B cell (primary cell): ENCODE results near the gene CCR4. TPM values are rescaled to one million over a fixed set of nuclear protein-coding genes. Genes with fewer than 3 reads are reported as not detected.

Experiments used
- ATAC-seq: fragments of 200-7000 bp; cut with Tn5 transposase; one replicate; pipeline ENCODE4 v1.10.0; 2021; ENCODE audit warnings: low read depth, mild to moderate bottlenecking, moderate number of reproducible peaks, moderate library complexity
- CTCF ChIA-PET: fragments of 350-600 bp; sonication (Branson Sonifier 250); formaldehyde crosslinking; loops from one replicate; lab custom pipeline; 2021; ENCODE audit warnings: antibody characterized with exemption, inconsistent platforms; lab: Charles Lee
- POLR2A ChIA-PET: fragments of 350-600 bp; sonication (Branson Sonifier 250); formaldehyde crosslinking; loops from one replicate; lab custom pipeline; 2021; ENCODE audit warnings: antibody characterized with exemption; lab: Charles Lee
- DNase-seq: peaks from one replicate; pipeline ENCODE4 v3.0.0; 2013
- H2AFZ ChIP-seq: 2 replicates; pipeline ENCODE4 v1.6.1; 2012; ENCODE audit warnings: mild to moderate bottlenecking, low read depth, low read length; ENCODE audit not compliant: insufficient read depth, poor library complexity, severe bottlenecking
- H3K27ac ChIP-seq, 2 donors: 1 replicate in 1 of 2; 2 replicates in 1 of 2; pipeline ENCODE4 v1.5.1; 2012 to 2013; ENCODE audit warnings: low read length in 2 of 2, mild to moderate bottlenecking in 2 of 2, moderate library complexity in 1 of 2
- H3K27me3 ChIP-seq, 4 experiments: fragments of 200-600 bp in 1 of 4; sonication (generic) in 1 of 4; replicated peaks in 1 of 4; 1 replicate in 2 of 4; 2 replicates in 2 of 4; pipeline versions ENCODE4 v1.6.1 to v1.7.0; 2013 to 2016; ENCODE audit warnings: low read length in 3 of 4, mild to moderate bottlenecking in 2 of 4, mixed read lengths in 1 of 4, moderate library complexity in 1 of 4; ENCODE audit not compliant: insufficient read depth in 4 of 4, control insufficient read depth in 3 of 4; ENCODE audit errors: control extremely low read depth in 1 of 4
- H3K36me3 ChIP-seq, 2 experiments: replicated peaks in 1 of 2; 1 replicate in 1 of 2; 2 replicates in 1 of 2; pipeline versions ENCODE4 v1.6.1 to v1.7.1; 2013; ENCODE audit warnings: low read length in 1 of 2; ENCODE audit not compliant: insufficient read depth in 2 of 2, control insufficient read depth in 1 of 2; ENCODE audit errors: control extremely low read depth in 1 of 2, extremely low read depth in 1 of 2
- H3K4me1 ChIP-seq, 2 donors: fragments of 200-600 bp in 1 of 2; sonication (generic) in 1 of 2; 1 replicate in 1 of 2; 2 replicates in 1 of 2; pipeline versions ENCODE4 v1.5.1 to v1.6.1; 2013 to 2017; ENCODE audit warnings: low read length in 2 of 2; ENCODE audit not compliant: control insufficient read depth in 2 of 2, insufficient read depth in 2 of 2
- H3K4me2 ChIP-seq: replicated peaks from 2 replicates; pipeline ENCODE3; 2012; ENCODE audit warnings: mild to moderate bottlenecking, low read depth, low read length; ENCODE audit not compliant: poor library complexity, severe bottlenecking
- H3K4me3 ChIP-seq, 5 experiments: fragments of 200-600 bp in 1 of 5; sonication (generic) in 1 of 5; 1 replicate in 3 of 5; 2 replicates in 2 of 5; pipeline versions ENCODE4 v1.5.1 to v1.7.0; 2011 to 2016; ENCODE audit warnings: low read length in 4 of 5, mild to moderate bottlenecking in 4 of 5, low read depth in 2 of 5, control low read depth in 1 of 5, moderate library complexity in 1 of 5; ENCODE audit not compliant: insufficient read depth in 1 of 5; ENCODE audit errors: control extremely low read depth in 1 of 5, extremely low read depth in 1 of 5
- H3K79me2 ChIP-seq: fragments of 200-600 bp; sonication (generic); one replicate; pipeline ENCODE4 v1.6.0; 2016; ENCODE audit warnings: low read length; ENCODE audit not compliant: control insufficient read depth, insufficient read depth
- H3K9ac ChIP-seq: fragments of 200-600 bp; sonication (generic); 2 replicates; pipeline ENCODE4 v1.6.1; 2017; ENCODE audit warnings: mild to moderate bottlenecking, low read length, moderate library complexity
- H3K9me3 ChIP-seq, 3 donors: one replicate each; pipeline versions ENCODE4 v1.6.1 to v1.7.1; 2013; ENCODE audit warnings: low read length in 2 of 3; ENCODE audit not compliant: control insufficient read depth in 2 of 3, insufficient read depth in 1 of 3; ENCODE audit errors: control extremely low read depth in 1 of 3
- H4K20me1 ChIP-seq: 2 replicates; pipeline ENCODE4 v1.6.0; 2012; ENCODE audit warnings: mild to moderate bottlenecking, low read length; ENCODE audit not compliant: insufficient read depth, control insufficient read depth, poor library complexity, severe bottlenecking
- H3K27ac Mint-ChIP-seq: one replicate; pipeline ENCODE4 v1.8.0; 2021; ENCODE audit warnings: mixed read lengths
- H3K27me3 Mint-ChIP-seq: one replicate; pipeline ENCODE4 v1.8.0; 2021; ENCODE audit warnings: mixed read lengths
- H3K4me1 Mint-ChIP-seq: one replicate; pipeline ENCODE4 v1.8.0; 2021; ENCODE audit warnings: mixed read lengths
- H3K4me3 Mint-ChIP-seq: one replicate; pipeline ENCODE4 v1.8.0; 2021; ENCODE audit warnings: mixed read lengths
- H3K9me3 Mint-ChIP-seq: one replicate; pipeline ENCODE4 v1.8.0; 2022; ENCODE audit warnings: mixed read lengths; ENCODE audit not compliant: insufficient read depth
- EZH2 ChIP-seq: IDR thresholded peaks from 2 replicates; pipeline ENCODE4 v1.6.1; 2012; ENCODE audit warnings: borderline replicate concordance, low read depth, mild to moderate bottlenecking, moderate library complexity, low read length; ENCODE audit not compliant: insufficient read depth, poor library complexity, severe bottlenecking
- WGBS: methylation state at CpG from one replicate; pipeline ENCODE4 v1.1.5; 2013; ENCODE audit warnings: missing lambda C conversion rate; ENCODE audit not compliant: insufficient coverage; 5-methylcytosine and 5-hydroxymethylcytosine counted together
- intact Hi-C: fragments of 100-400 bp; cut with micrococcal nuclease; formaldehyde crosslinking; loops from one replicate; pipeline ENCODE4 v1.10.0; 2022
- polyA plus RNA-seq: library from polyadenylated mRNA; depleted of rRNA; stranded (reverse); fragments of >200 nt; gene quantifications from 2 replicates; pipeline ENCODE4 v1.2.3, GENCODE V29; 2012
- total RNA-seq, 2 donors: library from RNA; stranded (reverse); fragments of 120-200 nt in 1 of 2; gene quantifications; 1 replicate in 1 of 2; 2 replicates in 1 of 2; pipeline versions ENCODE4 v1.2.3 to v1.2.4, GENCODE V29; 2013 to 2022
- TF ChIP-seq, protein P1 (sequence below): fragments of 200-600 bp; IDR thresholded peaks from one replicate; pipeline ENCODE4 v1.8.0; 2022; ENCODE audit warnings: antibody characterized with exemption, mild to moderate bottlenecking

The CCR4 gene
- total and polyA plus RNA-seq, 2 donors (not counting 1 experiment from before 2014, with no cell fraction given), result 0.04 to 0.12 TPM

DNA sequence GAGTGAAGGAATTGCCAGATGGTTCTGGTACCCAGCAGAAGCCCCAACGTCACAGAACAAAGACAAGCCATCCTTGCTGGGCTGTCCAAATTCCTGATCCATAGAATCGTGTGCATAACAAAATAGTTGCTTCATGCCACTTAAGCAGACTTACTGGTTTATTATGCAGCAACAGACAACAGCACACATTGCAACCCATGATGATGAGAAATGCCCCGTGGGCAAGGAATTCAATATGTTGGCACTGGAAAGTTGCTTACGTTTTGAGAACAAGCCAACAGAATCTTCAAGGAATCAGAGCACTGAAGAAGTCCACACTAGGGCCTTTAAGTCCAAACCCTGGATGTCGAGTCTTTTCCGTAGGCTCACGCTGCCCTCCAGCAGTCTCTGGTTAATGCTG lies 40.3 kb downstream of the CCR4 start:
- Histone ChIP-seq H3K27ac (no peak overlapping the region), H3K36me3 (peaks cover 0 to 8% of the 10 kb centered on the region in 2 experiments), H3K79me2 (no peaks in the 10 kb centered on the region), H3K4me2 (no peak overlapping the region), H2AFZ (no peak overlapping the region), H4K20me1 (no peaks in the 10 kb centered on the region), H3K4me3 (no peak overlapping the region), H3K4me1 (peaks cover 0 to 5% of the 10 kb centered on the region in 2 donors), H3K9me3 (no peaks in the 10 kb centered on the region), H3K27me3 (no peaks in the 10 kb centered on the region), H3K9ac (no peak overlapping the region)
- intact Hi-C loops, result no loop called here
- ChIA-PET CTCF (no interaction called here), POLR2A (no interaction called here)
- no peaks in the 10 kb centered on the region for H3K9me3 Mint-ChIP-seq
- ATAC-seq (no peak), DNase-seq (no peak)
- H3K4me1 Mint-ChIP-seq, result peaks cover 9% of the 10 kb centered on the region
- 96% methylated on average over 5 of the region's 7 CpGs for WGBS
- no peak overlapping the region for H3K27ac Mint-ChIP-seq
- no peak overlapping the region for H3K4me3 Mint-ChIP-seq
- H3K27me3 Mint-ChIP-seq, result no peaks in the 10 kb centered on the region
- TF ChIP-seq, protein P1, sequence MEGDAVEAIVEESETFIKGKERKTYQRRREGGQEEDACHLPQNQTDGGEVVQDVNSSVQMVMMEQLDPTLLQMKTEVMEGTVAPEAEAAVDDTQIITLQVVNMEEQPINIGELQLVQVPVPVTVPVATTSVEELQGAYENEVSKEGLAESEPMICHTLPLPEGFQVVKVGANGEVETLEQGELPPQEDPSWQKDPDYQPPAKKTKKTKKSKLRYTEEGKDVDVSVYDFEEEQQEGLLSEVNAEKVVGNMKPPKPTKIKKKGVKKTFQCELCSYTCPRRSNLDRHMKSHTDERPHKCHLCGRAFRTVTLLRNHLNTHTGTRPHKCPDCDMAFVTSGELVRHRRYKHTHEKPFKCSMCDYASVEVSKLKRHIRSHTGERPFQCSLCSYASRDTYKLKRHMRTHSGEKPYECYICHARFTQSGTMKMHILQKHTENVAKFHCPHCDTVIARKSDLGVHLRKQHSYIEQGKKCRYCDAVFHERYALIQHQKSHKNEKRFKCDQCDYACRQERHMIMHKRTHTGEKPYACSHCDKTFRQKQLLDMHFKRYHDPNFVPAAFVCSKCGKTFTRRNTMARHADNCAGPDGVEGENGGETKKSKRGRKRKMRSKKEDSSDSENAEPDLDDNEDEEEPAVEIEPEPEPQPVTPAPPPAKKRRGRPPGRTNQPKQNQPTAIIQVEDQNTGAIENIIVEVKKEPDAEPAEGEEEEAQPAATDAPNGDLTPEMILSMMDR, result no peak
- TF ChIP-seq EZH2, result no peak

DNA sequence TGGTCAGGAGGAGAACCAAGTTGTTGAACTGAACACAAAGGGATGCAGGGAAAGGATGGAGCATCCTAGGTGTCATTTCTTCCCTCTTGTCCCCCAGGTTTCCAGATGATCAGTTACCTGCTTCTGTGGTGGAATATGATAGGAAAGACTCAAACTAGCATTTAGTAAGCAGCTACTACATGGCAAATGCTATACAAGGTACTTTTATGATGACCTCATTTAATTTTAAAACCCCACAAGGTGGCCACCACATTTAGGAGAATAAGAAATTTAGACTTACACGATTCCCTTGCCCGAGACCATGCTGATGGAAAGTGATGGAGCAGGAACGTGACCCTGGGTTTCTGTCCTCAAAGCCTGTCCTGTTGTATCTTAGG lies 40.9 kb downstream of the CCR4 start:
- no peak for DNase-seq
- POLR2A ChIA-PET, result no interaction called here
- CTCF ChIA-PET, result interaction anchor here (0.9 kb wide), 1 partner anchor 82 kb away, joined by 3 read pairs; no protein-coding TSS in a partner anchor

More for the DNA sequence above, 40.9 kb downstream of the CCR4 start:
- no peaks in the 10 kb centered on the region for H3K27me3 Mint-ChIP-seq
- H3K4me3 Mint-ChIP-seq, result no peak overlapping the region
- no peak overlapping the region for H3K4me3 ChIP-seq
- H3K79me2 ChIP-seq, result no peaks in the 10 kb centered on the region
- H4K20me1 ChIP-seq, result no peaks in the 10 kb centered on the region
- H3K27ac ChIP-seq, result no peak overlapping the region
- no peaks in the 10 kb centered on the region for H3K9me3 Mint-ChIP-seq
- H3K27ac Mint-ChIP-seq, result no peak overlapping the region
- no peaks in the 10 kb centered on the region for H3K9me3 ChIP-seq
- H3K4me2 ChIP-seq, result no peak overlapping the region
- no peak overlapping the region for H2AFZ ChIP-seq
- H3K4me1 ChIP-seq, result peaks cover 0 to 5% of the 10 kb centered on the region in 2 donors
- ATAC-seq, result no peak
- intact Hi-C loops, result no loop called here
- H3K27me3 ChIP-seq, result no peaks in the 10 kb centered on the region
- no peak overlapping the region for H3K9ac ChIP-seq
- peaks cover 0 to 10% of the 10 kb centered on the region in 2 experiments for H3K36me3 ChIP-seq
- H3K4me1 Mint-ChIP-seq, result peaks cover 9% of the 10 kb centered on the region
- 97% methylated on average over 3 of the region's 3 CpGs for WGBS
- TF ChIP-seq, protein P1, result no peak
- TF ChIP-seq EZH2, result no peak
